GM12873 (cell line): Measurements from ENCODE around the gene PPP5C.

Source experiments
- CTCF ChIP-seq: IDR thresholded peaks from 2 replicates; pipeline ENCODE4 v1.5.1; 2012; ENCODE audit warnings: low read depth, mild to moderate bottlenecking, moderate library complexity, low read length, control low read depth; ENCODE audit not compliant: insufficient read depth; ENCODE audit errors: missing control alignments

Gene PPP5C

GRCh38 chr19:46340051-46340659 is 6.7 kb upstream of the PPP5C start:
- TF ChIP-seq CTCF: no peak

GRCh38 chr19:46341937-46342336 is 5.0 kb upstream of the PPP5C start:
- no peak for TF ChIP-seq CTCF

- TF ChIP-seq CTCF: no peak
Measured at GRCh38 chr19:46344363-46344762, 2.5 kb upstream of the PPP5C start.

- no peak for TF ChIP-seq CTCF
Measured at GRCh38 chr19:46345157-46345556, 1.7 kb upstream of the PPP5C start.

DNA sequence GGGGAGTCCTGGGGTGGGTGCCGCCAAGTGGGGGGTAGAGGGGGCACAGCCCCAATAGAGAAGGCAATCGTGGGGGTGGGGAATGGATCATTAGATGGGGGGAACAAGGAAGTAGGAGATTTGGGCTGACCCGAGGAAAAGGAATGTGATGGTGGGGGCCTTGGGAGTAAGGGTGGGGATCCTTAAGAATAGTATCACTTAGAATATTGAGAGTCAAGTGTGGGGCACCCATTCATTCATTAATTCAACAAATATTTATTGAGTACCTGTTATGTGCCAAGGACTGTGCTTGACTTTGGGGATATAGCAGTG is 641 bp downstream of the PPP5C start:
- no peak for TF ChIP-seq CTCF

GRCh38 chr19:46347985-46348384 is 1.1 kb downstream of the PPP5C start:
- no peak for TF ChIP-seq CTCF

DNA sequence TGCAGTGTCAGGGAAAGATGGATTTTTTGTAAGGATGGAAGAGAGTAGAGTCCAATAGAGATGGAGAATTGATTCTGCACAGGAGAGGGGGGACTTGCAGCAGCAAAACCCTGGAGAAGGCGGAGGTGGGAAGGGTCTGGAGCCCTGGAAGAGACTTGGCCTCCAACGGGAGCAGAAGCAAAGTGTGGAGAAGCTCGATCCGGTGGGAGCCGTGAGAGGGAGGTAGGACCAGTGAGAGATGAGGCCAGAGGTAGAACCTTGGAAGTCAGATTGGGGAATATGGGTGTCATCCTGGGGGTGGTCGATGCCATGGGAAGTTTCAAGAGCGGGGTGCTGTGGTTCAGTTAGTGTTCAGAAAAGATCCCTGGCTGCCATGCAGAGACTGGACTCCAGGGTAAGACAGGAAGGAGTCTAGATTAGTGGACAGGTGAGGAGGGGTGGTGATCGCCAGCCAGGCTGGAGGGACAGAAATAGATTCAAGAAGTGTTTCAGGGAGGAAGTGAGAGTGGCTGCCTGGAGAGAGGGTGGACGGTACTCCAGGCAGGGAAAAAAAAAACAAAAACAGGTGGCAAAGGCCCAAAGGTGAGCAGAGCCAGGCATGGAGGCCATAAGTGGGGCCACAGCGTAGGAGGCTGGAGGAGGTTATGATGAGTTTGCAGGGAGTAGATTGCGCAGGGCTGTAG is 2.6 kb downstream of the PPP5C start:
- TF ChIP-seq CTCF: no peak
